ENCODE measurements around the gene ZNF343.
A peak's percentile ranks its signal among the peaks of the same experiment; 100 is the strongest.
"Not testable (repeated sequence)": the region's sequence is repeated elsewhere in the genome, so short reads cannot be mapped to it uniquely, and the experiment has no call there.

ZNF343 gene

GRCh38 chr20:2507875-2508630 is 662 bp downstream of the ZNF343 start:
- no peaks in the 10 kb centered on the region for H3K36me3 ChIP-seq (ENCODE audit: insufficient read depth, low read length)
- no peak for TF ChIP-seq EZH2phosphoT487 (IDR thresholded peaks at IDR 0.05; ENCODE audit: borderline replicate concordance)
- TF ChIP-seq CTCF (conservative IDR thresholded peaks at IDR 0.05; ENCODE audit: low read length) = no peak
- peaks cover 8% of the 10 kb centered on the region for H3K27me3 ChIP-seq (ENCODE audit: insufficient read depth, low read length, poor library complexity, severe bottlenecking)
- no peaks in the 10 kb centered on the region for H3K9me2 ChIP-seq (replicated peaks; ENCODE audit: low read depth, low read length)
- H3F3A ChIP-seq (ENCODE audit: low read depth) = no peaks in the 10 kb centered on the region
- peak overlapping the region; percentile 100 for H3K4me2 ChIP-seq (ENCODE audit: low read depth, low read length, poor library complexity, severe bottlenecking)
- no peaks in the 10 kb centered on the region for H3K9me3 ChIP-seq (ENCODE audit: insufficient read depth, low read depth, low read length)
- peaks cover 13% of the 10 kb centered on the region for H3K79me2 ChIP-seq (ENCODE audit: insufficient read depth, low read length)
- H4K20me1 ChIP-seq (ENCODE audit: insufficient read depth, low read length, poor library complexity, severe bottlenecking) = no peaks in the 10 kb centered on the region
- peak overlapping the region; percentile 80 for H3K9ac ChIP-seq (ENCODE audit: low read depth, low read length, poor library complexity, severe bottlenecking)
- H3K4me1 ChIP-seq (ENCODE audit: insufficient read depth, low read length, poor library complexity, severe bottlenecking) = peaks cover 8% of the 10 kb centered on the region
- H2AFZ ChIP-seq (ENCODE audit: low read length) = peak overlapping the region; percentile 100
- H3K4me3 ChIP-seq (ENCODE audit: low read length, poor library complexity, severe bottlenecking) = peak overlapping the region; percentile 82

GRCh38 chr20:2507464-2507863 is 1.3 kb downstream of the ZNF343 start:
- Histone ChIP-seq H4K20me1 (ENCODE audit: insufficient read depth, low read length, poor library complexity, severe bottlenecking) (no peaks in the 10 kb centered on the region), H3K36me3 (ENCODE audit: insufficient read depth, low read length) (no peaks in the 10 kb centered on the region), H3K9me3 (ENCODE audit: insufficient read depth, low read depth, low read length) (no peaks in the 10 kb centered on the region), H3K9me2 (replicated peaks; ENCODE audit: low read depth, low read length) (no peaks in the 10 kb centered on the region), H3F3A (ENCODE audit: low read depth) (no peaks in the 10 kb centered on the region), H3K9ac (ENCODE audit: low read depth, low read length, poor library complexity, severe bottlenecking) (no peak overlapping the region), H3K4me3 (ENCODE audit: low read length, poor library complexity, severe bottlenecking) (peak overlapping the region; percentile 82), H3K4me1 (ENCODE audit: insufficient read depth, low read length, poor library complexity, severe bottlenecking) (peaks cover 8% of the 10 kb centered on the region), H3K4me2 (ENCODE audit: low read depth, low read length, poor library complexity, severe bottlenecking) (peak overlapping the region; percentile 100), H3K27me3 (ENCODE audit: insufficient read depth, low read length, poor library complexity, severe bottlenecking) (peaks cover 2% of the 10 kb centered on the region), H3K79me2 (ENCODE audit: insufficient read depth, low read length) (peaks cover 13% of the 10 kb centered on the region), H2AFZ (ENCODE audit: low read length) (no peak overlapping the region)
- TF ChIP-seq CTCF (conservative IDR thresholded peaks at IDR 0.05; ENCODE audit: low read length) (no peak), EZH2phosphoT487 (IDR thresholded peaks at IDR 0.05; ENCODE audit: borderline replicate concordance) (no peak)

GRCh38 chr20:2506426-2506825 is 2.3 kb downstream of the ZNF343 start:
- H3K36me3 ChIP-seq (ENCODE audit: insufficient read depth, low read length); H3K9me3 ChIP-seq (ENCODE audit: insufficient read depth, low read depth, low read length); H3K9ac ChIP-seq (ENCODE audit: low read depth, low read length, poor library complexity, severe bottlenecking); H3K4me2 ChIP-seq (ENCODE audit: low read depth, low read length, poor library complexity, severe bottlenecking); H2AFZ ChIP-seq (ENCODE audit: low read length); H3K4me1 ChIP-seq (ENCODE audit: insufficient read depth, low read length, poor library complexity, severe bottlenecking); H3F3A ChIP-seq (ENCODE audit: low read depth); H3K4me3 ChIP-seq (ENCODE audit: low read length, poor library complexity, severe bottlenecking); H3K9me2 ChIP-seq (replicated peaks; ENCODE audit: low read depth, low read length); H3K27me3 ChIP-seq (ENCODE audit: insufficient read depth, low read length, poor library complexity, severe bottlenecking); H4K20me1 ChIP-seq (ENCODE audit: insufficient read depth, low read length, poor library complexity, severe bottlenecking): not testable (repeated sequence)
- H3K79me2 ChIP-seq (ENCODE audit: insufficient read depth, low read length) = peaks cover 13% of the 10 kb centered on the region

- H4K20me1 ChIP-seq (ENCODE audit: insufficient read depth, low read length, poor library complexity, severe bottlenecking); H2AFZ ChIP-seq (ENCODE audit: low read length); H3K9ac ChIP-seq (ENCODE audit: low read depth, low read length, poor library complexity, severe bottlenecking); H3K9me3 ChIP-seq (ENCODE audit: insufficient read depth, low read depth, low read length); H3K4me3 ChIP-seq (ENCODE audit: low read length, poor library complexity, severe bottlenecking); H3K36me3 ChIP-seq (ENCODE audit: insufficient read depth, low read length); H3F3A ChIP-seq (ENCODE audit: low read depth); H3K27me3 ChIP-seq (ENCODE audit: insufficient read depth, low read length, poor library complexity, severe bottlenecking); H3K9me2 ChIP-seq (replicated peaks; ENCODE audit: low read depth, low read length); H3K4me2 ChIP-seq (ENCODE audit: low read depth, low read length, poor library complexity, severe bottlenecking); H3K4me1 ChIP-seq (ENCODE audit: insufficient read depth, low read length, poor library complexity, severe bottlenecking): not testable (repeated sequence)
- H3K79me2 ChIP-seq (ENCODE audit: insufficient read depth, low read length) = peaks cover 13% of the 10 kb centered on the region
Observed at GRCh38 chr20:2504803-2505202, 3.9 kb downstream of the ZNF343 start.

GRCh38 chr20:2502808-2503384 is 5.8 kb downstream of the ZNF343 start:
- not testable (repeated sequence) for H3K4me3 ChIP-seq (ENCODE audit: low read length, poor library complexity, severe bottlenecking); H3K4me1 ChIP-seq (ENCODE audit: insufficient read depth, low read length, poor library complexity, severe bottlenecking); H3K27me3 ChIP-seq (ENCODE audit: insufficient read depth, low read length, poor library complexity, severe bottlenecking); H3K4me2 ChIP-seq (ENCODE audit: low read depth, low read length, poor library complexity, severe bottlenecking); H3K79me2 ChIP-seq (ENCODE audit: insufficient read depth, low read length); H3K36me3 ChIP-seq (ENCODE audit: insufficient read depth, low read length); H4K20me1 ChIP-seq (ENCODE audit: insufficient read depth, low read length, poor library complexity, severe bottlenecking); H2AFZ ChIP-seq (ENCODE audit: low read length); H3K9me2 ChIP-seq (replicated peaks; ENCODE audit: low read depth, low read length); H3F3A ChIP-seq (ENCODE audit: low read depth); H3K9me3 ChIP-seq (ENCODE audit: insufficient read depth, low read depth, low read length); H3K9ac ChIP-seq (ENCODE audit: low read depth, low read length, poor library complexity, severe bottlenecking)
